GM23338 (cell line): ENCODE data around the gene TNS3. TPM values are rescaled to one million over a fixed set of nuclear protein-coding genes. Genes with fewer than 3 reads are reported as not detected.

Experiments
- ATAC-seq: fragments of 200-7000 bp; cut with Tn5 transposase; 3 replicates; pipeline ENCODE4 v1.9.1; 2020
- DNase-seq: peaks from one replicate; pipeline ENCODE4 v3.0.0-alpha.2; 2015; ENCODE audit warnings: low spot score
- H2AFZ ChIP-seq: fragments of 200-600 bp; sonication (generic); 2 replicates; pipeline ENCODE4 v1.8.0; 2016; ENCODE audit warnings: antibody characterized with exemption, mild to moderate bottlenecking, moderate library complexity
- H3F3A ChIP-seq: fragments of 200-600 bp; sonication (generic); replicated peaks from 2 replicates; pipeline ENCODE4 v1.8.0; 2017; ENCODE audit warnings: antibody characterized with exemption, mixed run types, low read depth
- H3K27ac ChIP-seq: fragments of 200-600 bp; sonication (generic); 2 replicates; pipeline ENCODE4 v1.6.1; 2016; ENCODE audit warnings: low read depth
- H3K27me3 ChIP-seq: fragments of 200-600 bp; sonication (generic); 2 replicates; pipeline ENCODE4 v1.8.0; 2016; ENCODE audit warnings: mild to moderate bottlenecking, mixed run types, moderate library complexity; ENCODE audit not compliant: insufficient read depth
- H3K36me3 ChIP-seq: fragments of 200-600 bp; sonication (generic); 2 replicates; pipeline ENCODE4 v1.8.0; 2016; ENCODE audit warnings: mild to moderate bottlenecking; ENCODE audit not compliant: insufficient read depth
- H3K4me1 ChIP-seq: fragments of 200-600 bp; sonication (generic); 2 replicates; pipeline ENCODE4 v1.8.0; 2016; ENCODE audit warnings: mild to moderate bottlenecking, moderate library complexity; ENCODE audit not compliant: insufficient read depth
- H3K4me2 ChIP-seq: fragments of 200-600 bp; sonication (generic); 2 replicates; pipeline ENCODE4 v1.7.1; 2017; ENCODE audit warnings: mixed run types
- H3K4me3 ChIP-seq: fragments of 200-600 bp; sonication (generic); 2 replicates; pipeline ENCODE4 v1.6.1; 2016; ENCODE audit warnings: mixed run types
- H3K79me2 ChIP-seq: fragments of 200-600 bp; sonication (generic); replicated peaks from 2 replicates; pipeline ENCODE4 v1.8.0; 2017; ENCODE audit warnings: mild to moderate bottlenecking; ENCODE audit not compliant: insufficient read depth
- H3K9me2 ChIP-seq: fragments of 200-600 bp; sonication (generic); 2 replicates; pipeline ENCODE4 v1.8.0; 2017; ENCODE audit not compliant: insufficient read depth
- H4K20me1 ChIP-seq: fragments of 200-600 bp; sonication (generic); replicated peaks from 2 replicates; pipeline ENCODE4 v1.8.0; 2017; ENCODE audit warnings: mild to moderate bottlenecking; ENCODE audit not compliant: insufficient read depth
- H3K27ac Mint-ChIP-seq: 2 replicates; pipeline ENCODE4 v1.8.0; 2020; ENCODE audit warnings: inconsistent platforms, mild to moderate bottlenecking, moderate library complexity, mixed read lengths
- H3K27me3 Mint-ChIP-seq: 3 replicates; pipeline ENCODE4 v1.8.0; 2022; ENCODE audit warnings: low read depth, mild to moderate bottlenecking, moderate library complexity, mixed read lengths, inconsistent platforms; ENCODE audit not compliant: insufficient read depth, poor library complexity
- H3K36me3 Mint-ChIP-seq: 3 replicates; pipeline ENCODE4 v1.8.0; 2021; ENCODE audit warnings: low read depth, mild to moderate bottlenecking, inconsistent platforms, moderate library complexity, mixed read lengths
- H3K4me1 Mint-ChIP-seq: 3 replicates; pipeline ENCODE4 v1.8.0; 2020; ENCODE audit warnings: mild to moderate bottlenecking, inconsistent platforms, mixed read lengths
- H3K4me3 Mint-ChIP-seq: 3 replicates; pipeline ENCODE4 v1.8.0; 2021; ENCODE audit warnings: moderate library complexity, mild to moderate bottlenecking, inconsistent platforms, mixed read lengths
- H3K9me3 Mint-ChIP-seq: 3 replicates; pipeline ENCODE4 v1.8.0; 2020; ENCODE audit warnings: moderate library complexity, mild to moderate bottlenecking, inconsistent platforms, mixed read lengths
- CREB1 ChIP-seq: fragments of 250-450 bp; sonication (Bioruptor Pico); IDR thresholded peaks from 2 replicates; pipeline ENCODE4 v1.5.0; 2020; ENCODE audit warnings: low read depth, mild to moderate bottlenecking, moderate library complexity
- EZH2 ChIP-seq: fragments of 200-600 bp; sonication (generic); IDR thresholded peaks from one replicate; pipeline ENCODE4 v1.8.0; 2017; ENCODE audit warnings: antibody characterized with exemption, mild to moderate bottlenecking, low read depth; ENCODE audit not compliant: unreplicated experiment
- EZH2phosphoT487 ChIP-seq: fragments of 200-600 bp; sonication (generic); IDR thresholded peaks from one replicate; pipeline ENCODE4 v1.8.1; 2018; ENCODE audit warnings: antibody characterized with exemption; ENCODE audit not compliant: unreplicated experiment
- JUNB ChIP-seq: IDR thresholded peaks from one replicate; pipeline ENCODE4 v1.6.1; 2016; ENCODE audit warnings: antibody characterized with exemption; ENCODE audit not compliant: unreplicated experiment
- NANOG ChIP-seq: IDR thresholded peaks from 2 replicates; pipeline ENCODE4 v1.6.1; 2016; ENCODE audit warnings: antibody characterized with exemption, borderline replicate concordance
- POLR2AphosphoS5 ChIP-seq: IDR thresholded peaks from 2 replicates; pipeline ENCODE4 v1.6.1; 2016; ENCODE audit warnings: antibody characterized with exemption, low read depth
- STAT1 ChIP-seq: IDR thresholded peaks from one replicate; pipeline ENCODE4 v1.6.1; 2016; ENCODE audit warnings: antibody characterized with exemption; ENCODE audit not compliant: unreplicated experiment
- ZNF114 ChIP-seq: fragments of 250-450 bp; sonication (Bioruptor Pico); IDR thresholded peaks from 2 replicates; pipeline ENCODE4 v1.5.0; 2020; ENCODE audit warnings: mild to moderate bottlenecking, moderate library complexity
- ZNF331 ChIP-seq: fragments of 250-450 bp; sonication (Bioruptor Pico); IDR thresholded peaks from 2 replicates; pipeline ENCODE4 v1.5.0; 2020; ENCODE audit warnings: low read depth, mild to moderate bottlenecking, moderate library complexity
- ZNF462 ChIP-seq: fragments of 250-450 bp; sonication (Bioruptor Pico); IDR thresholded peaks from 2 replicates; pipeline ENCODE4 v1.5.0; 2020; ENCODE audit warnings: mild to moderate bottlenecking, moderate library complexity
- polyA plus RNA-seq: library from polyadenylated mRNA; unstranded; fragments of >200 nt; fragmentation: Nextera tagmentation; extraction: Ambion mirVana; gene quantifications from 2 replicates; pipeline ENCODE4 v1.2.1, GENCODE V29; 2016
- total RNA-seq: library from RNA; depleted of rRNA; stranded (reverse); fragments of >200 nt; shearing (Covaris generic); gene quantifications from 2 replicates; pipeline ENCODE4 v1.2.3, GENCODE V29; 2014
- TF ChIP-seq, protein P1 (sequence below), 2 experiments: fragments of 200-600 bp in 1 of 2; sonication (generic) in 1 of 2; conservative IDR thresholded peaks; 2 replicates each; pipeline versions ENCODE4 v1.5.1 to v1.6.1; 2016 to 2017; ENCODE audit warnings: antibody characterized with exemption in 2 of 2, low read depth in 2 of 2, mild to moderate bottlenecking in 2 of 2, moderate library complexity in 1 of 2
- TF ChIP-seq, protein P2 (sequence below): IDR thresholded peaks from one replicate; pipeline ENCODE4 v1.6.1; 2018; ENCODE audit warnings: antibody characterized with exemption; ENCODE audit not compliant: unreplicated experiment
- TF ChIP-seq, protein P3 (sequence below): IDR thresholded peaks from 2 replicates; pipeline ENCODE4 v1.6.1; 2016; ENCODE audit warnings: antibody characterized with exemption

Gene TNS3
- total and polyA plus RNA-seq, 2 experiments from 2014 or later, result 6.2 to 28.7 TPM

- H3K9me3 Mint-ChIP-seq, result no peaks in the 10 kb centered on the region; the same call in 2 of the 3 replicates
- H3K36me3 Mint-ChIP-seq, result peaks cover 7% of the 10 kb centered on the region; the same call in 1 of the 3 replicates
- no peaks in the 10 kb centered on the region for H3F3A ChIP-seq
- no peak overlapping the region for H3K27ac Mint-ChIP-seq
- TF ChIP-seq EZH2phosphoT487 (no peak), ZNF114 (CRISPR knock-in tag) (no peak), JUNB (no peak), ZNF331 (CRISPR knock-in tag) (no peak), CREB1 (CRISPR knock-in tag) (no peak), NANOG (no peak), POLR2AphosphoS5 (no peak), EZH2 (no peak), STAT1 (no peak), ZNF462 (CRISPR knock-in tag) (no peak)
- TF ChIP-seq, protein P1, sequence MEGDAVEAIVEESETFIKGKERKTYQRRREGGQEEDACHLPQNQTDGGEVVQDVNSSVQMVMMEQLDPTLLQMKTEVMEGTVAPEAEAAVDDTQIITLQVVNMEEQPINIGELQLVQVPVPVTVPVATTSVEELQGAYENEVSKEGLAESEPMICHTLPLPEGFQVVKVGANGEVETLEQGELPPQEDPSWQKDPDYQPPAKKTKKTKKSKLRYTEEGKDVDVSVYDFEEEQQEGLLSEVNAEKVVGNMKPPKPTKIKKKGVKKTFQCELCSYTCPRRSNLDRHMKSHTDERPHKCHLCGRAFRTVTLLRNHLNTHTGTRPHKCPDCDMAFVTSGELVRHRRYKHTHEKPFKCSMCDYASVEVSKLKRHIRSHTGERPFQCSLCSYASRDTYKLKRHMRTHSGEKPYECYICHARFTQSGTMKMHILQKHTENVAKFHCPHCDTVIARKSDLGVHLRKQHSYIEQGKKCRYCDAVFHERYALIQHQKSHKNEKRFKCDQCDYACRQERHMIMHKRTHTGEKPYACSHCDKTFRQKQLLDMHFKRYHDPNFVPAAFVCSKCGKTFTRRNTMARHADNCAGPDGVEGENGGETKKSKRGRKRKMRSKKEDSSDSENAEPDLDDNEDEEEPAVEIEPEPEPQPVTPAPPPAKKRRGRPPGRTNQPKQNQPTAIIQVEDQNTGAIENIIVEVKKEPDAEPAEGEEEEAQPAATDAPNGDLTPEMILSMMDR (conservative IDR thresholded peaks at IDR 0.05; ENCODE audit: low read depth in 2 of 2), result no peak
- TF ChIP-seq, protein P2, sequence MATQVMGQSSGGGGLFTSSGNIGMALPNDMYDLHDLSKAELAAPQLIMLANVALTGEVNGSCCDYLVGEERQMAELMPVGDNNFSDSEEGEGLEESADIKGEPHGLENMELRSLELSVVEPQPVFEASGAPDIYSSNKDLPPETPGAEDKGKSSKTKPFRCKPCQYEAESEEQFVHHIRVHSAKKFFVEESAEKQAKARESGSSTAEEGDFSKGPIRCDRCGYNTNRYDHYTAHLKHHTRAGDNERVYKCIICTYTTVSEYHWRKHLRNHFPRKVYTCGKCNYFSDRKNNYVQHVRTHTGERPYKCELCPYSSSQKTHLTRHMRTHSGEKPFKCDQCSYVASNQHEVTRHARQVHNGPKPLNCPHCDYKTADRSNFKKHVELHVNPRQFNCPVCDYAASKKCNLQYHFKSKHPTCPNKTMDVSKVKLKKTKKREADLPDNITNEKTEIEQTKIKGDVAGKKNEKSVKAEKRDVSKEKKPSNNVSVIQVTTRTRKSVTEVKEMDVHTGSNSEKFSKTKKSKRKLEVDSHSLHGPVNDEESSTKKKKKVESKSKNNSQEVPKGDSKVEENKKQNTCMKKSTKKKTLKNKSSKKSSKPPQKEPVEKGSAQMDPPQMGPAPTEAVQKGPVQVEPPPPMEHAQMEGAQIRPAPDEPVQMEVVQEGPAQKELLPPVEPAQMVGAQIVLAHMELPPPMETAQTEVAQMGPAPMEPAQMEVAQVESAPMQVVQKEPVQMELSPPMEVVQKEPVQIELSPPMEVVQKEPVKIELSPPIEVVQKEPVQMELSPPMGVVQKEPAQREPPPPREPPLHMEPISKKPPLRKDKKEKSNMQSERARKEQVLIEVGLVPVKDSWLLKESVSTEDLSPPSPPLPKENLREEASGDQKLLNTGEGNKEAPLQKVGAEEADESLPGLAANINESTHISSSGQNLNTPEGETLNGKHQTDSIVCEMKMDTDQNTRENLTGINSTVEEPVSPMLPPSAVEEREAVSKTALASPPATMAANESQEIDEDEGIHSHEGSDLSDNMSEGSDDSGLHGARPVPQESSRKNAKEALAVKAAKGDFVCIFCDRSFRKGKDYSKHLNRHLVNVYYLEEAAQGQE, result no peak
- TF ChIP-seq, protein P3, sequence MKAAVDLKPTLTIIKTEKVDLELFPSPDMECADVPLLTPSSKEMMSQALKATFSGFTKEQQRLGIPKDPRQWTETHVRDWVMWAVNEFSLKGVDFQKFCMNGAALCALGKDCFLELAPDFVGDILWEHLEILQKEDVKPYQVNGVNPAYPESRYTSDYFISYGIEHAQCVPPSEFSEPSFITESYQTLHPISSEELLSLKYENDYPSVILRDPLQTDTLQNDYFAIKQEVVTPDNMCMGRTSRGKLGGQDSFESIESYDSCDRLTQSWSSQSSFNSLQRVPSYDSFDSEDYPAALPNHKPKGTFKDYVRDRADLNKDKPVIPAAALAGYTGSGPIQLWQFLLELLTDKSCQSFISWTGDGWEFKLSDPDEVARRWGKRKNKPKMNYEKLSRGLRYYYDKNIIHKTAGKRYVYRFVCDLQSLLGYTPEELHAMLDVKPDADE, result no peak
- peaks cover 8% of the 10 kb centered on the region for H3K27me3 Mint-ChIP-seq
- H3K4me3 ChIP-seq, result no peak overlapping the region
- H3K4me3 Mint-ChIP-seq, result no peak overlapping the region
- no peak overlapping the region for H3K27ac ChIP-seq
- H3K9me2 ChIP-seq, result no peaks in the 10 kb centered on the region
- H3K4me1 ChIP-seq, result no peaks in the 10 kb centered on the region
- H2AFZ ChIP-seq, result no peak overlapping the region
- ATAC-seq (peak; percentile 19; the same call in 1 of the 3 replicates), DNase-seq (no peak)
- no peaks in the 10 kb centered on the region for H3K27me3 ChIP-seq
- no peak overlapping the region for H3K4me2 ChIP-seq
- peaks cover 2% of the 10 kb centered on the region; the same call in 1 of the 2 replicates for H3K79me2 ChIP-seq
- peaks cover 28% of the 10 kb centered on the region for H3K4me1 Mint-ChIP-seq
- H4K20me1 ChIP-seq, result peaks cover 9% of the 10 kb centered on the region; the same call in 1 of the 2 replicates
- no peaks in the 10 kb centered on the region for H3K36me3 ChIP-seq
Measured at GRCh38 chr7:47504551-47505311, 77.2 kb downstream of the TNS3 start.
